Peyer's patch (tissue), 4 donors: ENCODE measurements around the gene ZNF142. TPM values are rescaled to one million over a fixed set of nuclear protein-coding genes. Genes with fewer than 3 reads are reported as not detected.
A peak's percentile ranks its signal among the peaks of the same experiment; 100 is the strongest.

ENCODE experiments used
- DNase-seq, 3 donors: peaks; one replicate each; pipeline ENCODE4 v3.0.0-alpha.2; 2017 to 2019
- H3K27ac ChIP-seq, 4 donors: fragments of 200-600 bp; sonication (generic); one replicate each; pipeline ENCODE4 v1.5.1; 2016 to 2019
- H3K27me3 ChIP-seq, 2 donors: fragments of 200-600 bp; sonication (generic); one replicate each; pipeline ENCODE4 v1.5.1; 2019
- H3K36me3 ChIP-seq, 3 donors: fragments of 200-600 bp; sonication (generic); one replicate each; pipeline ENCODE4 v1.5.1; 2016 to 2019
- H3K4me1 ChIP-seq, 4 donors: fragments of 200-600 bp; sonication (generic); one replicate each; pipeline ENCODE4 v1.5.1; 2016 to 2019
- H3K4me3 ChIP-seq, 4 donors: fragments of 200-600 bp; sonication (generic); 1 replicate in 3 of 4; 2 replicates in 1 of 4; pipeline ENCODE4 v1.5.1; 2016 to 2019; ENCODE audit warnings: mild to moderate bottlenecking in 1 of 4
- H3K9me3 ChIP-seq, 4 donors: fragments of 200-600 bp; sonication (generic); one replicate each; pipeline ENCODE4 v1.5.1; 2016 to 2019; ENCODE audit warnings: mild to moderate bottlenecking in 1 of 4
- POLR2A ChIP-seq, 2 donors: fragments of 450-650 bp; IDR thresholded peaks; one replicate each; pipeline ENCODE4 v1.5.1; 2017; ENCODE audit warnings: antibody characterized with exemption in 2 of 2, mild to moderate bottlenecking in 2 of 2, moderate library complexity in 2 of 2
- total RNA-seq, 4 donors: library from RNA; depleted of rRNA; stranded (reverse); fragments of >200 nt; gene quantifications; one replicate each; pipeline ENCODE4 v1.1.0, GENCODE V29; 2016
- TF ChIP-seq, protein P1 (sequence below), 6 experiments: fragments of 450-650 bp in 4 of 6; fragments of 200-600 bp in 2 of 6; sonication (generic) in 1 of 6; IDR thresholded peaks; one replicate each; pipeline ENCODE4 v1.5.1; 2017 to 2019; ENCODE audit warnings: antibody characterized with exemption in 6 of 6, mild to moderate bottlenecking in 3 of 6, moderate library complexity in 1 of 6

Gene ZNF142
- total RNA-seq, 4 donors from 2014 or later: 18.2 to 42.7 (median 26.6) TPM

DNA sequence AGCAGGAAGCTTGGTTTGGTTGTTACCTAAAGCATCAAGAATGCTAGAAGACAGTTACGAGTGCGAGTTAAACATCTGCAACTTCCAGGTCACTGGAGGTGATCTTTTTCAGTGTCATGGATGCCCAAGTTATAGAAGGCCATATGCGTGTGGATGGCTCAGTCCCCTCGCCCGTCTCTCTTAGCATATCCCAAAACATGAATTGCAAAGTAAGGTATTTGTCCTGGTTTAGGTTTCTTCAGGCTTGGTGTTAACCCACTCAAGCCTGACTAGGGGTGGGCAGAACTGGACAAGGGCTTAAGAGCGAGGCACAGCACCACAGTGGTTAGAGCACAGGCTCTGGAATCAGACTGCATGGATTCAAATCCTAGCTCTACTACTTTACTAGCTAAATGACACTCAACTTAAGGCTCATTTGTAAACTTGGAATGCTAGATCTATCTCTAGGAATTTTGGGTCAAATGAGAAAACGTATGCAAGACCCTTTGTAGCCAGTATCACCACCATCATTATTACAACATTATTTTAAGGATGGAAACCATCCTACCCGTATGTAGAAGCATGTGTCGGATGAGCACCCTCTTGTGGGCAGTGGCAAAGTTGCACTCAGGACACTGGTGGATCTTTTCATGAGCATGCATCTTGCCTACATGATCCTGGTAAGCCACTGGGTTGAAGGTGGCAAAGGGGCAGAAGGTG, 11.2 kb downstream of the ZNF142 start:
- H3K4me3 ChIP-seq: no peak overlapping the region
- H3K4me1 ChIP-seq: no peaks in the 10 kb centered on the region
- H3K27ac ChIP-seq: no peak overlapping the region
- no peaks in the 10 kb centered on the region for H3K27me3 ChIP-seq
- no peaks in the 10 kb centered on the region for H3K9me3 ChIP-seq
- TF ChIP-seq, protein P1, sequence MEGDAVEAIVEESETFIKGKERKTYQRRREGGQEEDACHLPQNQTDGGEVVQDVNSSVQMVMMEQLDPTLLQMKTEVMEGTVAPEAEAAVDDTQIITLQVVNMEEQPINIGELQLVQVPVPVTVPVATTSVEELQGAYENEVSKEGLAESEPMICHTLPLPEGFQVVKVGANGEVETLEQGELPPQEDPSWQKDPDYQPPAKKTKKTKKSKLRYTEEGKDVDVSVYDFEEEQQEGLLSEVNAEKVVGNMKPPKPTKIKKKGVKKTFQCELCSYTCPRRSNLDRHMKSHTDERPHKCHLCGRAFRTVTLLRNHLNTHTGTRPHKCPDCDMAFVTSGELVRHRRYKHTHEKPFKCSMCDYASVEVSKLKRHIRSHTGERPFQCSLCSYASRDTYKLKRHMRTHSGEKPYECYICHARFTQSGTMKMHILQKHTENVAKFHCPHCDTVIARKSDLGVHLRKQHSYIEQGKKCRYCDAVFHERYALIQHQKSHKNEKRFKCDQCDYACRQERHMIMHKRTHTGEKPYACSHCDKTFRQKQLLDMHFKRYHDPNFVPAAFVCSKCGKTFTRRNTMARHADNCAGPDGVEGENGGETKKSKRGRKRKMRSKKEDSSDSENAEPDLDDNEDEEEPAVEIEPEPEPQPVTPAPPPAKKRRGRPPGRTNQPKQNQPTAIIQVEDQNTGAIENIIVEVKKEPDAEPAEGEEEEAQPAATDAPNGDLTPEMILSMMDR (IDR thresholded peaks at IDR 0.05): peak; percentile 45 to 83 (median 76)
- TF ChIP-seq POLR2A (IDR thresholded peaks at IDR 0.05): no peak
- DNase-seq: peak; percentile 28 to 74 (median 63)
- peaks cover 0 to 71% (median 3%) of the 10 kb centered on the region in 3 donors for H3K36me3 ChIP-seq

DNA sequence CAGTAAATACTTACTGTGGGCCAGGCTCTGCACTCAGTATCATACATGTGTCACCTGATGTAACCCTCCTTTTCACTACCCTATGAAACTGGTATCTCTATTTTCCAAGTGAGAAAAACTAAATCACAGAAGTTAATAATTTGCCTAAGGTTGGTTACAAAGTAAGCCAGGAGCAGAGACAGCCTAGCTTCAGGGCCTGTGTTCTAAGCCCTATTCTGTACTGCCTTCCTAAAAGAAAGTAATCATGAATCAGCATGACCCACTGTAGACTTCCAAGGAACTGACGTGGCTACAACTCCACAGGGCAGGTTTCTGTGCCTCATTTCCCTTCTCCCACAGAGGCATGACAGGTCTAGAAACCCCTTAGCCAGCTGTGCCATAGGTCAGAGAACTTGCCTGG, 14.3 kb downstream of the ZNF142 start:
- H3K4me1 ChIP-seq: no peaks in the 10 kb centered on the region
- no peaks in the 10 kb centered on the region for H3K27me3 ChIP-seq
- H3K36me3 ChIP-seq: peaks cover 0 to 86% (median 0%) of the 10 kb centered on the region in 3 donors
- no peaks in the 10 kb centered on the region for H3K9me3 ChIP-seq
- DNase-seq: no peak
- H3K4me3 ChIP-seq: no peak overlapping the region
- H3K27ac ChIP-seq: no peak overlapping the region
- TF ChIP-seq, protein P1 (IDR thresholded peaks at IDR 0.05): no peak
- TF ChIP-seq POLR2A (IDR thresholded peaks at IDR 0.05): no peak

DNA sequence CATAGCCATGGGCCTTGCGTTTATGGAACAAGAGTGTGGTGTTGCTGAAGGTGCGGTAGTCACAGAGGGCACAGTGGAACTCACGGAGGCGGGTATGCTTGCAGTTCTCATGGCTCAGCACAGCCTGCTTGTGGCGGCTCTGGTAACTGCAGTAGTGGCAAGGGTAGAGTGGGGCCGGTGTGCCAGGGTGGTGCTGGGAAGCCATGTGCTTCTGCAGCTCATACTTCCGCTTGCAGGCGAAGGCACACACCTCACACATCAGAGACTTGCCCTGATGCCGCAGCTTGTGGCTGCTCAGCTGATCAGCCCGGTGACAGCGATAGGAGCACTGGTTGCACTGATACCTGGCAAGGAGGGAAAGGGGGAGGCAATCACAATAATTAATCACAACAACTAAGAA, 14.7 kb downstream of the ZNF142 start:
- Histone ChIP-seq H3K4me1 (no peaks in the 10 kb centered on the region), H3K27me3 (no peaks in the 10 kb centered on the region), H3K4me3 (no peak overlapping the region), H3K9me3 (no peaks in the 10 kb centered on the region), H3K36me3 (peaks cover 0 to 88% (median 0%) of the 10 kb centered on the region in 3 donors), H3K27ac (no peak overlapping the region)
- TF ChIP-seq POLR2A (IDR thresholded peaks at IDR 0.05): no peak
- TF ChIP-seq, protein P1 (IDR thresholded peaks at IDR 0.05): no peak
- DNase-seq: no peak

DNA sequence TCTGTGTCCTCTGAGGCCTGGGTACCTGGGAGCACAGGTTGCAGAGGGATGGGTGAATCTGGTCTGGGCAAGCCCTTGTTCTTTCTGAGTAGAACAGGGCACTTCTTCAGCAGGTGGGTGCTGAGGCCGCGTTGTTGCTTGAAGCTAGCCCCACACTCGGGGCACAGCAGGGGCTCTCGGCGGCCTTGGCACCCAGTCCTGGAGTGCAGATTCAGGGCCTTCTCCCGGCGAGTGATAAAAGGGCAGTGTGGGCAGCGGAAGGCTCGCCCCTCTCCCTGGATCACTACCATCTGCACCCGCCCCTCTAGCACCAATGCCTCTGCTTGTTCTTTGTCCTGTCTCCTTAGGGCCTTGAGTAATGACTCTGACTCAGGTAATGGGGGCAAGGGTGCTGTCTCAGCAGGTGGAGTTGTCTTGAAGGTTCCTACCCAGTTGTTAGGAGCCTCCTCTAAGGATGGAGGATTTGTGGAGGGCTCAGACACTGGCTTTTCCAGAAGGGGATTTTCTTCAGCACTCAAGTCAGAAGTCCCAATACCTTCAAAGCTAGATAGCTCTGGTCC, 15.6 kb downstream of the ZNF142 start:
- Histone ChIP-seq H3K27ac (no peak overlapping the region), H3K4me1 (no peaks in the 10 kb centered on the region), H3K36me3 (peaks cover 0 to 88% (median 0%) of the 10 kb centered on the region in 3 donors), H3K9me3 (no peaks in the 10 kb centered on the region), H3K4me3 (no peak overlapping the region), H3K27me3 (no peaks in the 10 kb centered on the region)
- TF ChIP-seq, protein P1 (IDR thresholded peaks at IDR 0.05): no peak
- TF ChIP-seq POLR2A (IDR thresholded peaks at IDR 0.05): no peak
- no peak for DNase-seq

DNA sequence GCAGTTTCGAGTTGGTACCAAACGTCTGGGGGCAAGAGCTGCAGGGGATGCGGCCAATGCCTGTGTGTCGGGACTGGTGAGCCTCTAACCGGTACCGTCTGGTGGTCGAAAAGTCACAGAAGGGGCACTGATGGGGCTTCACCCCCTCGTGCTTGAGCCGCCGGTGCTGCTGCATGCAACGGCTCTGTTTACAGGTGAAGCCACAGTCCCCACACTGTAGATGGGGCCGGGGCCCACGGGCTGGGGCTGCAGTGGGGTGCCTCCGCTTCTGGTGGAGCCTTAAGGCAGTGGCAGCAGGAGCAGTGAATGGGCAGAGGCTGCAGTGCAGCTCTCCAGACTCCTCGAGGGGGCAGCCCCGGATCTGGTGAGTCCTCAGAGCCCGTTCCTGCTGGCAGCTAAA, 16.6 kb downstream of the ZNF142 start:
- no peaks in the 10 kb centered on the region for H3K4me1 ChIP-seq
- H3K36me3 ChIP-seq: peaks cover 0 to 88% (median 0%) of the 10 kb centered on the region in 3 donors

More for the DNA sequence above, 16.6 kb downstream of the ZNF142 start:
- Histone ChIP-seq H3K27me3 (no peaks in the 10 kb centered on the region), H3K9me3 (no peaks in the 10 kb centered on the region), H3K4me3 (no peak overlapping the region), H3K27ac (no peak overlapping the region)
- DNase-seq: no peak
- TF ChIP-seq, protein P1 (IDR thresholded peaks at IDR 0.05): no peak
